Tibial artery (tissue), 4 donors: ENCODE results near the gene KRT3.

ENCODE experiments used
- DNase-seq, 2 donors: peaks; one replicate each; pipeline ENCODE4 v3.0.0-alpha.2; 2019
- H3K27ac ChIP-seq, 2 donors: fragments of 200-600 bp; sonication (generic) in 1 of 2; 1 replicate in 1 of 2; 2 replicates in 1 of 2; pipeline ENCODE4 v1.5.1; 2018 to 2019; ENCODE audit warnings: mild to moderate bottlenecking in 1 of 2
- H3K27me3 ChIP-seq, 2 donors: fragments of 200-600 bp; sonication (generic) in 1 of 2; one replicate each; pipeline versions ENCODE4 v1.5.1 to v1.6.0; 2016 to 2019
- H3K36me3 ChIP-seq, 3 donors: fragments of 200-600 bp; sonication (generic) in 2 of 3; one replicate each; pipeline ENCODE4 v1.5.1; 2016 to 2019; ENCODE audit warnings: mild to moderate bottlenecking in 2 of 3
- H3K4me1 ChIP-seq, 4 donors: fragments of 200-600 bp; sonication (generic) in 2 of 4; 1 replicate in 3 of 4; 2 replicates in 1 of 4; pipeline ENCODE4 v1.5.1; 2016 to 2019
- H3K4me3 ChIP-seq, 2 donors: fragments of 200-600 bp; sonication (generic) in 1 of 2; 1 replicate in 1 of 2; 2 replicates in 1 of 2; pipeline ENCODE4 v1.5.1; 2018 to 2019; ENCODE audit warnings: mild to moderate bottlenecking in 2 of 2
- H3K9me3 ChIP-seq, 3 donors: fragments of 200-600 bp; sonication (generic) in 1 of 3; one replicate each; pipeline ENCODE4 v1.5.1; 2016 to 2019
- CTCF ChIP-seq, 2 experiments: fragments of 200-600 bp in 1 of 2; fragments of 450-650 bp in 1 of 2; IDR thresholded peaks; one replicate each; pipeline ENCODE4 v1.5.1; 2017 to 2019; ENCODE audit warnings: antibody characterized with exemption in 2 of 2, mild to moderate bottlenecking in 1 of 2, moderate library complexity in 1 of 2
- intact Hi-C: fragments of 100-400 bp; cut with DNase I; formaldehyde crosslinking; loops from one replicate; pipeline ENCODE4 v1.15.0; 2023; ENCODE audit warnings: low total_unique reads

The KRT3 gene

GRCh38 chr12:52769946-52770345 is 26.0 kb downstream of the KRT3 start:
- TF ChIP-seq CTCF (IDR thresholded peaks at IDR 0.05) = no peak
- H3K36me3 ChIP-seq = no peaks in the 10 kb centered on the region
- no peak for DNase-seq
- H3K9me3 ChIP-seq = no peaks in the 10 kb centered on the region
- intact Hi-C loops = no loop called here
- H3K4me3 ChIP-seq = no peak overlapping the region
- no peaks in the 10 kb centered on the region for H3K4me1 ChIP-seq
- H3K27me3 ChIP-seq = peaks cover 0 to 7% of the 10 kb centered on the region in 2 donors
- H3K27ac ChIP-seq = no peak overlapping the region

- Histone ChIP-seq H3K27ac (no peak overlapping the region), H3K4me3 (no peak overlapping the region), H3K36me3 (no peaks in the 10 kb centered on the region), H3K9me3 (no peaks in the 10 kb centered on the region), H3K4me1 (no peaks in the 10 kb centered on the region), H3K27me3 (peaks cover 0 to 7% of the 10 kb centered on the region in 2 donors)
- no peak for DNase-seq
- TF ChIP-seq CTCF (IDR thresholded peaks at IDR 0.05) = no peak
- intact Hi-C loops = no loop called here
Measured at GRCh38 chr12:52769354-52769753, 26.6 kb downstream of the KRT3 start.

GRCh38 chr12:52768479-52769200 is 27.3 kb downstream of the KRT3 start:
- Histone ChIP-seq H3K9me3 (no peaks in the 10 kb centered on the region), H3K4me1 (no peaks in the 10 kb centered on the region), H3K27me3 (peaks cover 0 to 7% of the 10 kb centered on the region in 2 donors), H3K4me3 (no peak overlapping the region), H3K36me3 (no peaks in the 10 kb centered on the region), H3K27ac (no peak overlapping the region)
- no peak for DNase-seq
- TF ChIP-seq CTCF (IDR thresholded peaks at IDR 0.05) = no peak
- intact Hi-C loops = no loop called here

GRCh38 chr12:52767427-52767826 is 28.5 kb downstream of the KRT3 start:
- no peaks in the 10 kb centered on the region for H3K36me3 ChIP-seq
- peaks cover 0 to 6% of the 10 kb centered on the region in 2 donors for H3K27me3 ChIP-seq
- no peak overlapping the region for H3K27ac ChIP-seq
- no peaks in the 10 kb centered on the region for H3K4me1 ChIP-seq
- intact Hi-C loops = no loop called here
- no peak for TF ChIP-seq CTCF (IDR thresholded peaks at IDR 0.05)
- peaks cover 0 to under 1% (median 0%) of the 10 kb centered on the region in 3 donors for H3K9me3 ChIP-seq
- DNase-seq = no peak
- no peak overlapping the region for H3K4me3 ChIP-seq

- no peak for DNase-seq
- H3K9me3 ChIP-seq = peaks cover 0 to 4% (median 0%) of the 10 kb centered on the region in 3 donors
- intact Hi-C loops = no loop called here
- no peak for TF ChIP-seq CTCF (IDR thresholded peaks at IDR 0.05)
- peaks cover 0 to 8% of the 10 kb centered on the region in 2 donors for H3K27me3 ChIP-seq
- no peaks in the 10 kb centered on the region for H3K36me3 ChIP-seq
- no peak overlapping the region for H3K4me3 ChIP-seq
- no peak overlapping the region for H3K27ac ChIP-seq
- no peaks in the 10 kb centered on the region for H3K4me1 ChIP-seq
Measured at GRCh38 chr12:52767020-52767379, 28.9 kb downstream of the KRT3 start.
